ENCODE data around the gene CERS5. TPM values are rescaled to one million over a fixed set of nuclear protein-coding genes. Genes with fewer than 3 reads are reported as not detected.

CERS5 gene, protein sequence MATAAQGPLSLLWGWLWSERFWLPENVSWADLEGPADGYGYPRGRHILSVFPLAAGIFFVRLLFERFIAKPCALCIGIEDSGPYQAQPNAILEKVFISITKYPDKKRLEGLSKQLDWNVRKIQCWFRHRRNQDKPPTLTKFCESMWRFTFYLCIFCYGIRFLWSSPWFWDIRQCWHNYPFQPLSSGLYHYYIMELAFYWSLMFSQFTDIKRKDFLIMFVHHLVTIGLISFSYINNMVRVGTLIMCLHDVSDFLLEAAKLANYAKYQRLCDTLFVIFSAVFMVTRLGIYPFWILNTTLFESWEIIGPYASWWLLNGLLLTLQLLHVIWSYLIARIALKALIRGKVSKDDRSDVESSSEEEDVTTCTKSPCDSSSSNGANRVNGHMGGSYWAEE
- 29.8 and 35.7 TPM in 2 replicates for total RNA-seq (2014; rRNA removed; shearing (Covaris generic))
- polyA plus RNA-seq (2014; cell fraction: nucleus; rRNA removed): 38.6 and 44.3 TPM in 2 replicates

DNA sequence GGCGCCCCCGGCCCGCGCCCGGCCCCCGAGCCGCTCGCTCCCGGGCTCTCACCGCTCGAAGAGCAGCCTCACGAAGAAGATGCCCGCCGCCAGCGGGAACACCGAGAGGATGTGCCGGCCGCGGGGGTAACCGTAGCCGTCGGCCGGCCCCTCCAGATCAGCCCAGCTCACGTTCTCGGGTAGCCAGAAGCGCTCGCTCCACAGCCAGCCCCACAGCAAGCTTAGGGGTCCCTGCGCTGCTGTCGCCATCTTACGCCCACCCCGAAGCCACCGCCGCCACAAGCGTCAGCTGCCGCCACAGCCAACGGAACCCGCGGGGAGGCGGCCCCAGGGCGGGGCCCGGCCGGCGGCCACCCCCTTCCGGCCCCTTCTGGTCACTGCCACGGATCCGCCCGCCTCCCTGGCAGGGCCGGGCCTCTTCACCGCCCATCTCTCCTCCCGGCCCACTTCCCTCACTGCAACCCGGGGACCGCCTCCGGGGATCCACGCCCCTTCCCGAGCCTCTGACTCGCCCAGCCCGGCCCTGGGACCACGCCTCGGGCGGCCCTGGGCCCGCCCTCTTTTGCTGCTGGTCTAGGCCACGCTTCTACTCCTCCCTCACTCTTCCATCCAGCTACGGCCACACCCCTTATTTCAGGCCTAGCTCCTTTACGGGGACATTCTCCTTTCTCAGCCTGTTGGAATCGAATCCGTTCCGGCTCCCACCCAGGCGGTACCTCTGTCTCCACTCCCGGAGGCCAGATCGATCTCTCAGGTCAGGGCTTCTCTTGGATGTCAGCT is at the start of gene CERS5:
TSS of gene CERS5 (minus strand) at position 321 of the 780 bp plus-strand sequence. CDS start at position 249, 72 bp downstream.
- DNase-seq (ENCODE audit: extremely low read depth, low read depth): peak; percentile 98

DNA sequence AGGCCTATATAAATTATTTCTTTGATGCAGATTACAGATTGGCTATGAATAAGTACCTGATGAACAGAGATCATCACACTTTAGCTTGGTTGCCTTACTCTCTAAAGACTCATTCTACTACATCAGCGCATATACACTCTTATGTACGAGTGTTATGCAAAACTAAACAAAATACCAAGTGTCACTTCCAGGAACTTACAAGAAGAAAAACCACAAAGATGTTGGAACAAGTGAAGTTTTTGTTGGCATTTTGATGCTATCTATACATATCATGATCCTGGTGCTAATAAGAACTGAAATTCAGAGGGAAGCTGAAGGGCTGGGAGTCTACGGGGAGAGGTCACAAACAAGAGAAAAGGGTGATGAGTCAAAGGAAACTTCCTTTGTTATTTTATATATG is 47.9 kb upstream of the CERS5 start:
- no peak for DNase-seq (ENCODE audit: extremely low read depth, low read depth)

DNA sequence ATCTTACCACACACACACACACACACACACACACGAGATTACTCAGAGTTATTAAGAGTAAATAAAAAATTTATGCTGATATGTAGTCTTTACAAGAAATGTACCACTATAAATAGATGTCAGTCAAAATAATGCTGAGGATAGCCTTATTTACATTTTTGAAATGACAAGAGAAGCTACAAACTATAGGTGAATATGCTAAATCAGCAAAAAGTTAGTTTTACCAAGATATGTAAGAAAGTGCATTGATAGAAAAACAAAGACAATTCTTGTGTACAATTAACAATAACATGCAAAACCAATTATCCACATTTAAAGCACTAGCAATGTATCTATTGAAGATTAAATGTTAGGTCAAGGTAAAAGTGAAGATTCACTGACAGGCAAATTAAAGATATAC is 46.8 kb upstream of the CERS5 start:
- no peak for DNase-seq (ENCODE audit: extremely low read depth, low read depth)

DNA sequence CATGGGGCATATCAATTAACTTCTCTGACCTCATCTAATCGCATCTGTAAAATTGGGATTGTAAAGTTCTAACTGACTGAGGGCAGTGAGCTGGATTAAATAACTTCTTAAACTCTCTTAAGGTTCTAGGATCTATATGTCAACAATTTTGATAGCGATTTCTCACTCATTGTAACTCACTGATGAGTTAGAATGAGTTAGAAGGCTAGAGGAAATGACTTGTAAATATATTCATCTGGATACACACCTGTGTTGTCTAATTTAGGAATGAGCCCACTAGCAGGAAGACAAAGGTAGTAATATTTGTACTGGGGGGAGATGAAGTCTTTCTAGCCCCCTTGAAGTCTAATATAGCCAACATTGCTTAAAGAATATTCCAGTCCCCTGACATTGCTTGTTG is 46.3 kb upstream of the CERS5 start:
- DNase-seq (ENCODE audit: extremely low read depth, low read depth): no peak

DNA sequence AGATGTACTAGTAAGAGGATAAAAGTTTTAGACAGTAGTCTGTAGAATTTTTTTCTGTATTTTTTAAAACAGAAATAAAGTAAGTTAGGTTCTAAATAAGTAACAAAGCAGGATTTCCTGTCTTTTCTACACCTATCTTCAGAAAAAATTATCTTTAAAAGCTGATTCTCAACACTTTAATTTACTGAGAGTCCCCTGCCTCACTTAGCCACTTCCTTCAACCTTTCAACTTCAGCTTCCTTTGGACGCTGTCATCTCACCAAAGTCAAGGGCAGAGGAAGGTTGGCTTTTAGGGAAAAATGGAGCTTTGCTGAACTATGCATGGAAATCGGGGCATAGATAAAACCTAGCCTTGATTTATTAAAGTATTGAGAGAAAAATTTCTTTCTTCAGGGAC is 44.9 kb upstream of the CERS5 start:
- no peak for DNase-seq (ENCODE audit: extremely low read depth, low read depth)

DNA sequence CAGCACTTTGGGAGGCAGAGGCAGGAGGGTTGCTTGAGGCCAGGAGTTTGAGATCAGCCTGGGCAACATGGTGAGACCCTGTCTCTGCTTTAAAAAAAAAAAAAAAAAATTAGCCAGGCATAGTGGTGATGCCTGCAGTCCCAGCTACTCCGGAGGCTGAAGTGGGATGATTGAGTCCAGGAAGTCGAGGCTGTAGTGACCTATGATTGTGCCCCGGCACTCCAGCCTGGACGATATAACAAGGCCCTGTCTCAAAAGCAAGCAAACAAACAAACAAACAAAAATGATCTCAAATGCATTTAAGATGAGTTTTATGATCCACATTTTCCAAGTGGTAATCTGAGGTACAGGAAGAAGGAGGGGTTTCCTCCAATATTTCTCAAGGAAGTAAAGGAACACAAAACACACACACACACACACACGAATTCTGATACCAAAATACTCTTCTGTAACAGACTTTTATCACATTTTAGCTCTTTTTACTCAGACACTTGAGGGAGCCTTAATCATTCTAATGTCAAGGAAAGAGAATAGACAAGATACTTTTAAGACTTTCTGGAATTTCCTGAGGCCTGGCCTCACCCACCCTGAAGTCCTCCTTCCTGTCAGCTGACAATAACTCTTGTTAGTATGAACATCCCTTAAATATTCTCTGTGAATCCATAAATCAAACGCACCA is 44.4 kb upstream of the CERS5 start:
- DNase-seq (ENCODE audit: extremely low read depth, low read depth): no peak

DNA sequence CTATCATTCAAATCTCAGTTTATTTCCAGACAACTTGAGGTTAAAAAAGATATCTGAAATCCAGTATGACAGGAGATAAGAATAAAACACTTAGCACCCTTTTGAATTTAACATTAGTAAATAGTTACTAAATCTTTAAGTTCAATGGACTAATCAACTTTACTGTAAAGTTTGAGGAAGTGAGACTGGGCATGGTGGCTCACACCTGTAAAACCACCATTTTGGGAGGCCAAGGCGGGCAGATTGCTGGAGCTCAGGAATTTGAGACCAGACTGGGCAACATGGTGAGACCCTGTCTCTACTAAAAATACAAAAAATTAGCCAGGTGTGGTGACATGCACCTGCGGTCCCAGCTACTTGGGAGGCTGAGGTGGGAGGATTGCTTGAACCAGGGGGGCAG is 40.3 kb upstream of the CERS5 start:
- no peak for DNase-seq (ENCODE audit: extremely low read depth, low read depth)

DNA sequence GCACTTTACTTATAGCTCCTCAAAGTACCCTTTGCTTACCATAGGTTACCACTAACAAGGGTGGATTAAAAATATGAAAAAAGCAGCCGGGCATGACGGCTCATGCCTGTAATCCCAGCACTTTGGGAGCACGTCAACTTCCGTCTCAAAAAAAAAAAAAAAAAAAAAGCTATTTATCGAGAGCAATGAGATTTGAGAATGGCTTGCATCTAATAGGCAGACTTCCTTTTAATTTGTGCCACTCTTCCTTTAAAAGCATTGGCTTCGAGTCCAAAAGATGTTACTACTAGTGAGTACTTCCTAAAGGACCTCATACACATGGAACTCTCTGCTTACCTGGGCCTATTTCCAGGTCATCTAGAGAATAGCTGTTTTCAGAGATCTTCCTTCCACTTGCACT is 38.5 kb upstream of the CERS5 start:
- DNase-seq (ENCODE audit: extremely low read depth, low read depth): no peak

DNA sequence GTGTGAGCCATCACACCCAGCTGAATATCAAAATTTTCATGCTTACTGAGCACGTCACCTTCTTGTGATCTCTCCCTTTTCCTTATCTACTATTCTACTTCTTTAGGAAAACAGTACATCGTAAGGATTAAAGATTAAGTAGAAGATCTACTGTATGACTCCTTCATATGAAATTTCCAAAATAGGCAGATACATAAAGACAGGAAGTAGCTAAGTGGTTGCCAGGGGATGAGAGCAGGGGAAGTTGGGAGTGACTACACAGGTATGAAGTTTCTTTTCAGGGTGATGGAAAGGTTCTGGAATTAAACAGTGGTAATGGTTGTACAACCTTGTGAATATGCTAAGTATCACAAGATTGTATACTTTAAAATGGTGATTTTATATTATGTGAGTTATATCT is 36.5 kb upstream of the CERS5 start:
- no peak for DNase-seq (ENCODE audit: extremely low read depth, low read depth)

DNA sequence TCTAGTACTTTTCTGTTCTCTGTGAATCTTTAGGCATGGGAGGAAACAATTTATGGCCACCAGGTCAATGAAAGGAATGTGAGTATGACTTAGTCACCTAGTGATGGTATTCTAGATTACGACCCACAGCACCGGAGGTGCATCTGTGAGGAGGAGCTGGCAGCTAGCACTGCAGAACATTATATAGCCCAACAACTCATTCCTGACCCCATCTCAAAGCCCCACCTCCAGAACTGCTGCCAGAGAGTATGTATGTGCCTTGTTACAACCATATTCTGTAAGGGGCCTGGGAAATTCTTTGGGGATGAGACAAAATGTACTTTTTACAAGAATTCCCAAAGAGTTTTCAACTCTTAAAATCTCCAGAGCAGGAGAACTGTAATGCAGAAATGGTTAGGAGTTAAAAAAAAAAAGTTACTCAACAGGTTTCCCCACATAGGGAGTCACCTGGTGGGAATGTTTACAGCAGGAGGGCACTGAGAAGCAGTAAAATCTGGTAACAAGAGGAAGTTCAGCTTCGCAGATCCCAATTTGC is 34.9 kb upstream of the CERS5 start:
- no peak for DNase-seq (ENCODE audit: extremely low read depth, low read depth)

DNA sequence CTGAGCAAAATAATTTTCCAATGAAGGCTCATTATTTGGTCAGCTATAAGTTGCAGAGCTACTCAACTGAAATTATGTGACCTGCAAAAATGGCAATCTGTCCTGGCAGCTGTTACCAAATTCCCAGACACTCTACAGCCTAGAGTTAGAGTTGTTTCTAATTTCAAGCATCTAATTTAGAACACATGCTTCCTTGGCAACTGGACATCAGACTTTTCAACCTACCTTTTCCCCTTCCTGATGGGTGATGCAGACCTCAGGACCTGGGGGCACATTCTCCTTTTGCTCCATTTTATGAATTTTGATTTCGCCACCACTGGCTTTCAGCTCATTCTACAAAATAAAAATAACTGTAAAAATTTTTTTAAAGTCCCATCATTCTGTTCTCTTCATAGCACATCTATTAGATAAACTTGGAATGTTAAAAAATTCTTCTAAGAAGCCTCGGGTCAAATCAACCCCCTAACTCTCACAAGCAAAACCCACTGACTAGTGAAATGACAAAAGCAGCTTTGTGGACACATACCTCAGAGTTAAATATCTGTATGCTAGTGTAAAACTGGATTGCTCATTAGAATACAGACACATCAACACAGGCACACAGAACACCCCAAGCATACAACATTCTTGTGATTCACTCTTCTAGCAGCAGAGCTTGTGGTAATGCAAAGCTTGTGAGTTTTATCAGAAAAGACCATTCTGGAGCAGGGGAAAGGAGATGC is 33.5 kb upstream of the CERS5 start:
- no peak for DNase-seq (ENCODE audit: extremely low read depth, low read depth)

DNA sequence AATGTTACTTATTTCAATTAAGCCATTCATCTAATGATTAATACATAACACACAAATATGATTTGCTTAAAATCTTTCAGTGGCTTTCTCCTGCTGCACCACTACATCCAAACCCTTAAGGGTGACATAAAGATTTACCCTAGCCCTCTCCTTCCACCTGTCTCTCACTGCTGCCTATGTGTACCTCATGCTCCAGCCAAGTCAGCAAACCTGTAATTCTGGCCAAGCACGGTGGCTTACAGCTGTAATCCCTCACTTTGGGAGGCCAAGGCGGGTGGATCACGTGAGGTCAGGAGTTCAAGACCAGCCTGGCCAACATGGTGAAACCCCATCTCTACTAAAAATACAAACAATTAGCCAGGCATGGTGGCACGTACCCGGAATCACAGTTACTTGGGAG is 31.7 kb upstream of the CERS5 start:
- no peak for DNase-seq (ENCODE audit: extremely low read depth, low read depth)

DNA sequence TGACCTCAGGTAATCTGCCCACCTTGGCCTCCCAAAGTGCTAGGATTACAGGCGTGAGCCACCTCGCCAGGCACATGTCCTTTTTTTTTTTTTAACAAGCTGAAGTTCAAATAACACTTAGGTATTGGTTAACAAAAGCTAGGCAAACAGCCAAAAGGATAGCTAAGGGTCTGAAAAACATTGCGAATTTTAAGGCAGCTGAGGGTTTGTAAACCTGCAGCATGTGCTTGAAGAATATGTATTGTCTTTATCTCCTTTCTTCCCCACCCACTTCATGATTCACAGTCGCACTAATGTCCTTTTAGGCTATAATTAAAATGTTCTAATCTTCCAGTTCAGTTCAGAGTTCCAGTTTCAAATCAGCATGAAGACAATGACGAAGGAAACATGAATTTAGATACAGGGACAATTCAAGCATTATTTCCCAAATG is 30.1 kb upstream of the CERS5 start:
- DNase-seq (ENCODE audit: extremely low read depth, low read depth): no peak

DNA sequence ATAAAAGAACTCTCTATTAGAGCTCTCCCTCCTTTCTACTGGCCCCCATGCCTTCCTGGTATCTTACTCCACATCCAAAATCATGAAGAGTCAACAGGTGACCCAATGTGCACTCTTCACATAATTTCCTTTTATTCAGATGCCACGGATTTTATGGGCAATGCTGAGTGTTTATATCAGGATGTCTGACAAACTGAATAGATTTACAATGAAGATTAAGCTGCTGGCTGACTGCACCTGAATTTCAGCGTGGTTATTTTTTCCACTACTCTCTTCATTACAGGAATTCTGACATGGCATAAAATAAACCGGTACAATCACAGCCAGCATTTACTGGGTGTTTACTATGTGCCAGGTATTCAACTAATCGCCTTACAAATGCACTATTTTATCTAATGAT is 29.4 kb upstream of the CERS5 start:
- DNase-seq (ENCODE audit: extremely low read depth, low read depth): no peak

DNA sequence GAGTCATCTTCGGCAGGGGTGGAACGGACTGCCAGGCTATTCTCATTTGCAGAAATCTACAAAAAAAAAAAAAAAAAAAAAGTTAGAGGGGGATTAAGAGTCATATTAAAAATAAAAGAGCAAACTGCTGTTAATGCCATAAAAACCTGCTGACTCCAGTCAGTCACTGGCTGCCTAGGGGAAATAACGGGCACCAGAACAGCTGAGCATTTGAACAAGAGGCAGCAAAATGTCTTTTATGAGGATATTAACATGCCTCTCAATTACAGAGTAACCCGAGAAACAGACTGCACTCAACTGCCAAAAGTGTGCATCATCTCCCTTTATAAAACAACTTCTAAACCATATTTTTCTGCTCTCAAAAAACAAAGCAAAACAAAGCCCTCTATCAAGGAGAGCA is 28.7 kb upstream of the CERS5 start:
- DNase-seq (ENCODE audit: extremely low read depth, low read depth): no peak

DNA sequence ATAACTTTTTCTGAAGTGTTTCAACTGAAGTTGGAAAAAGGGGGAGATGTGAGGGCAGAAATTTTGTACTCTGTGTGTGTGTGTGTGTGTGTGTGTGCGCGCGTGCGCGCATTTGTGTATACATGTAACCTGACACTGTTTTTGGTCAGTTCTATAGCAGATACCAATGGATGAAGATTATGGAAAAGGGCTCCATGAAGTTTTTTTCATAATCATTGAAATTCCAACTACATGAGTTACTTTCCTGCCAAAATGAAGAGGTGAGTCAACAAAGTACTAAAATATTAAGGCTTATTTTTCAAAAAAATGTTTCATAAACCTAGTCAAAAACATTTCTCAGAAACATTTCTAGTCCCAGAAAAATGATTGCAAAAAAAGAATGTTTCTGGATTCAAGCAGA is 25.7 kb upstream of the CERS5 start:
- no peak for DNase-seq (ENCODE audit: extremely low read depth, low read depth)

DNA sequence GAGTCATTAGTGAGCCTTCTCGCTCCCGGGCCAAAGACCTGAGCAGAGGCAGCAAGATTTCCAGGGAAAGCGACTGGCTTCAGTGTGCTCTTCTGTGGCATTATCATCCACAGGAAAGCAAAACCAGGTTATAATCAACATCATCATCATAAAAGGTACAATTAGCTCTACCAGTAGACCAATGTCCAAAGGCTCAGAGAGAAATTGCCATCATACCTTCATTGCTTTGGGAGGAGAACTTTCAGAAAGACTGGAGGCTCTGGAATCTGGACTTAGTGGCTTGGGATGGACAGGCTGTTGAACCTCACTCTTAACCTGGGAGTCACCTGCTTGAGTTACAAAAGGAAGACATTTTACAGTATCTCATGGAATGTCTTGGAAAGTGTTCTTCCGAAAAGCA is 25.1 kb upstream of the CERS5 start:
- DNase-seq (ENCODE audit: extremely low read depth, low read depth): no peak

DNA sequence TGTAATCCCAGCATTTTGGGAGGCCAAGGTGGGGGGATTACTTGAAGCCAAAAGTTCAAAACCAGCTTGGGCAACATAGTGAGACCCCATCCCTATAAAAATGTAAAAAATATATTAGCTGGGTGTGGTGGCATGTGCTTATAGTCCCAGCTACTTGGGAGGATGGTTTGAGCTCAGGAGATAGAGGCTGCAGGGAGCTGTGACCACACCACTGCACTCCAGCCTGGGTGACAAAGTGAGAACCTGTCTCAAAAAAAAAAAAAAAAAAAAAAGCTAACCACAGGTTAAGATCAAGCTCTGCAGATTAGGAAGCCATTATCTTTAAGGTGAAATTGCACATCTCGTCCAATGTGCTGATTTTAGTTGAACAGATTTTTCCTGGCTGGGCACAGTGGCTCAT is 23.7 kb upstream of the CERS5 start:
- DNase-seq (ENCODE audit: extremely low read depth, low read depth): no peak

DNA sequence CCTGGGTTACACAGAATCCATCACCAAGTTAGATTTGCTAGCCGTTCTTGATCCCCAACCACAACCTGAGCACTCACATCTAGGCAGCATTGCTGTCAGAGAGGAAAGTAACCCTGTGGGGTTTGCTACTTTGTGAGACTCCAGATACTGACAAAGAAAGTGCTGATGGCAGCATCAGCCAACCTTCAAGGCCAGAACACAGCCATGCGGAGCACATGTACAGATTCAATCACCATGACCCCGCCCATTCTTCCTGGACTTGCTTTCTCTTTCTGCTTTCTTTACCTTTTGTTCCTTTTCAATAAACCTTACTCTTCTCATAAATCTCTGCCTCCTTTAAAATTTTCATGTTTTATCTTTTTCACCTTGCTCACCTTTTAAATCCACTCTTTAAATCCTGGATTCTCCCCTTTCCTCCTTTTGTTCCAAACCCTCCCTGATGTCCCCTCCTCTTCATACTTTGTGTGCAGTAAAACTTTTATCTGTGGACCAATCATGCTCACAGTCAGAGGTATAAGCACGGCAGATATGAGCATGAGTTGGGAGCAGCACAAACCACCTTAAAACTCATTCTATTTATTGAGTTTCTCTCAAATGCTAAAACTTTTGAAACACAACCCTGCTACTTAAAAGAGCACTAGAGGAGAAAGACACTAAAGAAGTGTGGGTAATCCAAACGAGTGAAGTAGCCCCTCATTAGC is 21.9 kb upstream of the CERS5 start:
- DNase-seq (ENCODE audit: extremely low read depth, low read depth): no peak

DNA sequence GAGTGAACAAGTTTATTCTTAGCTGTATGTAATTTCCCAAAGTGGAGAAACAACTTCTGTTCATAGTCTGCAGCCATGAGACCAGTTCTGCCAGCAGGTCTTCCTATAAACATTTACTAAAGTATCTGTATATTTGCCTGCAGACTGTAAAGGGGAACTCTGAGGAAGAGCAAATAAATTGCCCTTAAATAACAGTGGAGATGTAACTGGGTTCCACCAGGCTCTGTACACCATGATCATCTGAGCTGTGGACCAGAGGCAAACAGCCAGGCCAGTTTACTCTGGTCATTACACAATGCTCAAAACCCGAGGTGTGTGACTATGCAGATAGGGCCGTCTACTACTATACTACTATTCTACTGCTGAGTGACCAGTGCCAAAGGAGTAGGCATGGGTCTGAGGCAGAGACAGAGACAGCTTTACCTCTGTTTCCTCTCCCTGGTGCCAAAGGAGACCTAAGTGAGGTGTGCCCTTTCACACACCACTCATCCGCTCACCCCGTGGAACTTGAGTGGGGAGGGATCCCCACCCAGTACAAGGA is 21.1 kb upstream of the CERS5 start:
- no peak for DNase-seq (ENCODE audit: extremely low read depth, low read depth)

Data from NCI-H460 (cell line).